ENCODE results near the gene HOXC5.
"Not testable (repeated sequence)": the region's sequence is repeated elsewhere in the genome, so short reads cannot be mapped to it uniquely, and the experiment has no call there.

HOXC5 gene

GRCh38 chr12:54033106-54033979 is 493 bp downstream of the HOXC5 start:
- no peak for DNase-seq (ENCODE audit: low read depth in 3 of 3, low spot score in 1 of 3)

GRCh38 chr12:54033980-54034784 is 1.3 kb downstream of the HOXC5 start:
- DNase-seq (ENCODE audit: low read depth in 3 of 3, low spot score in 1 of 3), result no peak

- DNase-seq (ENCODE audit: low read depth in 3 of 3, low spot score in 1 of 3), result no peak
Measured at GRCh38 chr12:54034785-54035310, 2.0 kb downstream of the HOXC5 start.

DNA sequence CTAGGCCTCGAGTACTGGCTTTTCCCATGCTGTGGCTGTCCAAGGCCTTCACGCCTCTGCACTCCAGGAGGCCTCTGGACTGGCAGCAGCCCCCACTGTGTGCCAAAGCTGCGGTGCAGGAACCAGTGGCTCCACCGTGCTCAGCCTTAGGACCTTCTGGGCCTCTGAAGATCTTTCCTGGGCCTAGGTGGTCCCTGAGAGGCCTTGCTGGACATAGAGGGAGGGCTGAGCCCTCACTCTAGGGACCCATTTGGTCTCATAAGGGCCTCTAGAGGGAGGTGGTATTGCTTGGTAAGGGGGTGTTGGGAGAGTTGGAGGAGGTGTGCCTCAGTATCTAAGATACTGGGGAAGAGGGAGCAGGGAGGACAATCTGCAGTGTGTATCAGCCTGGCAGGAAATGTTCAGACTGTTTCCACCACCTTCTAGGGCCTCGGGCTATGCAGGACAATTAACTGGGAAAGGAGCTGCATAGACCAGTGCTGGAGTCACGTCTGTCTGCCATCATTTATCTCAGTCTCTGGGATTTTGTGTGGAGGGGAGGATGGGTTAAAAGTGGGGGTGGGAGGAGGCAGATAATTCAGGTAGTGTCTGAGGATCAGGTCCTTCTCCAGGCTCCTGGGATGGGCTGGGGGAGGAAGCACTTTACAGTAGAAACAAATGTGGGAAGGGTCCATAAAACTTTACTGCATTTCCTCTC is 2.9 kb downstream of the HOXC5 start:
- no peak for DNase-seq (ENCODE audit: low read depth in 3 of 3, low spot score in 1 of 3)

- no peak for DNase-seq (ENCODE audit: low read depth in 3 of 3, low spot score in 1 of 3)
Measured at GRCh38 chr12:54036620-54037359, 3.9 kb downstream of the HOXC5 start.

DNA sequence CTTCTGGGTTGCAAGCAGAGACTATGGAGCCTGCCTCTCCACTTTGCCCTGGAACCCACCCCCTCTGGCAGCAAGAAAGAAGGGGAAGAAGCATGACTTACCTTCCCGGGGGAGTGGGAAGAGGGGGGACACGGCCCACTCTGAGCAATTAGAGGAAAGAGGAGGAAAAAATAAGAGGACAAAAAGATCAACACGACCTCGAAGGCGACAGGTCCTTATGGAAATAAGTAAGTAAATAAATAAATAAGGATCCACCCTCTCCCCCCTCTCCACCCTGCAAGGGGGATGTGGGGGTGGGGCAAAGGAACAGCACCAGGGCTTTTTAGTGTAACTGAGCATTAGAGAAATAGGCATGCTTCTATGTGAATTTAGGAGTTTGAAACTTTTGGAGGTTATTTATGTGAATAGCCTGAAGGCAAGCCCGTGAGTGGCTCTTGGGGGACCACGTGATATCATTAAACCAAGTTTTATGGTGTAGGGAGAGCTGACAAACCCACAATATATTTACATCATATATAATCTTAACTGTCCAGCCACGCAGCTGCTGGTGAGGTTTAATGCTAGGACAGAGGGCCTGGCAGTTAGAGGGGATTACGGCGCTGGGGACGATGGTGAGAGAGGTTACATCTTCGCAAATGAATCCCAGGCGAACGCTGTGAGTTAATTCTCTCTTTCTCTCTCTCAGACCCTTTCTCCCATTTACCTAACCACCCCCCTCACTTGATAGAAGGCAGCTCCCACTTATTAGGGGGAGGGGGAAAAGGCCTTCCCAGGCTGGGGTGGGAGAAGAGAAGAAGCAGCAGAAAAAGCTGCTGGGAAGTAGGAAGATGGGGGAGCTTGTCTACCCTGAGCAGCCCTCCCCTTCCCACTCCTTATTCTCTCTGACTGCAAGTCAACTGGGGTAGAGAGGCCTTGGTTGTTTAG is 4.8 kb downstream of the HOXC5 start:
- DNase-seq (ENCODE audit: low read depth in 3 of 3, low spot score in 1 of 3), result no peak

DNA sequence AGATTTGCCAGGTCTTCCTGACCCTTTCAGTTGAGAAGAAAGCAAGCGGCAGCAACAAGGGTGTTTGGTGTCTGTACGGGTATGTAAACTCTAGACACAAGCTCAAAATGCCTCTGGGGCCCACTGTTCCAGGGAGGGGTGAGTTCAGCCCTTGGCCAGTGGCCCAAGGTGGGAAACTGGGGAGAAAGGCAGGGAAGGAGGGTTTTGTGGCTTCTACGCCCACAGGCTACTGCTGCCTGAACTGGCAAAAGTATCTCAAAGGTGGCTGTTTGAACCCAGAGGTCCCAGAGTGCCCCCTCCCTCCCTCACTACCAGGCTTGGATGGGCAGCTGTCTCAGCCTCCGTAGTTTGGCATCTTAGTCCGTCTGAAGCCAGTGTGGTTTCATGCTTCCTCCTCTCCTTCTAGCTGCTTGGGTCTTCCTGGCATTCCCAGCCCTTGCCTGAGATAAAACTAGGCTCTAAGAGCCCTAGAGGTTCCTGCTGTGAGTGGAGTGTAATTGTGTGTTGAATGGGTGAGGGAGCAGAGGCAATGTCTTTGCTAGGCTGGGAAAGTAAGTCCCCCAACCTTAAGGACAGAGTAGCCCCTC is 5.5 kb downstream of the HOXC5 start:
- no peak for DNase-seq (ENCODE audit: low read depth in 3 of 3, low spot score in 1 of 3)

DNA sequence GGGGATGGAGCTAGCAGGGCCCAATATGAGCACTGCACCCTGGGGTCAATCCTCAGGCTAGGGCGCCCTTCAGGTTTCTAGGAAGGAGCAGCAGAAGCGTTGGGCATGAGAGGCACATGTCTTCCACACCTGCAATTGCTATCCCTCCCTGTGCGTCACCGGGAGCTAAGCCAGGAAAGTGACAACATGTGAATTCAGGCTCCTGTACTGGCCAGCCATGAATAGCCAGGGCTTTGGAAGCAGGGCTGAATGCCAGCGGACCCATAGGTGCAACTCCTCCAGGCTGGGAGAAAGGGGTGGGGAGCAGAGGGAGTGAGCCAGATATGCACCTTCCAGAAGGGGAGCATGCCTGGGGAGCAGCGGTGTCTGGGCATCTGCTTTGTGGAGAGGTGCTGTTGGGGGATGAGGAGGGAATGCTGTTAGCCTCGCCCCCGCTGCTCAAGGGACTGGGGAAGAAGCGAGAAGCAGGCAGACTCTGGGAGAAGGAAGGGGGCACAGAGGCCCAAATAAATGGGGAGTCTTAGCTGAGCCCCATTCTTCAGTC is 6.1 kb downstream of the HOXC5 start:
- no peak for DNase-seq (ENCODE audit: low read depth in 3 of 3, low spot score in 1 of 3)

DNA sequence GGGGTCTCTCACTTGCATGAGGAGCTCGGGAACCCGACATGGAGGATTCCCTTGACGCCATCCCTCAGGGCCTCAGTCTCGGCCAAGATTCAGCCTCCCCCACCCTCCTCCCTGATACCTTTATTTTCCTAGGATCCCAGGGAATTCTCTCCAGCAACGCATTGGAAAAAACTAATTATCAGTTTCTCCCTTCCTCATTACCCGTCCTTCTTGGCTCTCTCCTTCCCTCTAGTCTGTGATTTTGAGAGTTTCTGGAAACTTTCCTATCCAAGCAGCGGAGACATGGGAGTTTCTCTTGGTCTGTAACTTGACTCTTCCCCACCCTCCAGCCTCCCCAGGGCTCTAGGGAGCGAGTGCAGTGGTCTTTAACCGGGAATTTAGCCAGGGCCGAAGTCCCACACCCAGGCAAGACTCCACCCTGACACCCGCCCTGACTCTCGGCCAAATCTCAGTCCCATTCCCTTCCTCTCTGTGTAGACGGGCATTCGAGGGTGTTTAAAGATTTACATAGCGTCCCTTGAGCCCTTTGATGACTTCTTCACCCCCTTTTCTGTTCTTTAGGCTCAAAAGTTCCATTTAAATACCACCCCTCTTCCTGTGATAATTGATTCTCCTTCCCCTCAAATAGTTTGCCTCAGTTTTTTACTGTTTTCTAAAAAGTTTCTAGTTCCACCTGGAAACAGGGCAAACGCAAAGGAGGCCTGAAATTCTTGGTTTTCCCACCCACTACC is 6.7 kb downstream of the HOXC5 start:
- DNase-seq (ENCODE audit: low read depth in 3 of 3, low spot score in 1 of 3), result no peak

DNA sequence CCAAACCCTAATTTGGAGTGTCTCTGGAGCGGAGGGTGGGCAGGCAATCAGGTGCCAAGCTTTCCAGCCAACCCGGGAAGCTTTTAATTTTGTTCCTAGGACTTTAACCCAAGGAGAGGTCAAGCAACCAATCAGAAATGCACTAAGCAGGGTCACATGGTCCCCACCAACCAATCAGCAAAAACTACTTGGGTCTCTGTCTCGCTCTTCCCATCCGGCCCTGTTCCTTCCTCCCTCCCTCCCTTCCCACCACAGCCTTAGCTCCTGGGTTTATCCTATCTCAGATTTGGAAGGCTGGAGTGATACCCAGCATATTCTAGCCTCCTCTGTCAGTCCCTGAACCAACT is 7.3 kb downstream of the HOXC5 start:
- DNase-seq (ENCODE audit: low read depth in 3 of 3, low spot score in 1 of 3), result no peak

DNA sequence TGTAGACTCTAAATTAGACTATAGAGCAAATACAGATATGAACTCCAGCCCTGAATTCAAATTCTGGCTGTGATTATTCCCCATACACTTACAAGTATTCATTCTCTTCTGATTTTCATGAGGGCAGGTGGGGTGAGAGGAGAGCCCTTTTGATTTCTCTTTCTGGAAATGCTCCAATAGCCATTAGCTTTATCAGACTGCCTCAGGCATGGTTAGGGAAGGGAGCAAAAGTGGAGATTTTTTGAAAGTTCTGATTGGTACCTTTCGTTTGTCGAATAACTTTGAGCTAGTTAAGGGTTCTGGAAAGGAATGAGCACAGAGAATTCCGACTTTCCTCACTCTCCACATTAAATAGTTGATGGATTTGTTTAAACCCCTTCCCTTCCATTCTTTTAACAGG is 7.8 kb downstream of the HOXC5 start:
- no peak for DNase-seq (ENCODE audit: low read depth in 3 of 3, low spot score in 1 of 3)

- no peak for DNase-seq (ENCODE audit: low read depth in 3 of 3, low spot score in 1 of 3)
Measured at GRCh38 chr12:54041097-54041690, 8.3 kb downstream of the HOXC5 start.

GRCh38 chr12:54042033-54042432 is 9.2 kb downstream of the HOXC5 start:
- not testable (repeated sequence) for DNase-seq (ENCODE audit: low read depth in 3 of 3, low spot score in 1 of 3)

- DNase-seq (ENCODE audit: low read depth in 3 of 3, low spot score in 1 of 3), result no peak
Measured at GRCh38 chr12:54042970-54043853, 10.4 kb downstream of the HOXC5 start.

DNA sequence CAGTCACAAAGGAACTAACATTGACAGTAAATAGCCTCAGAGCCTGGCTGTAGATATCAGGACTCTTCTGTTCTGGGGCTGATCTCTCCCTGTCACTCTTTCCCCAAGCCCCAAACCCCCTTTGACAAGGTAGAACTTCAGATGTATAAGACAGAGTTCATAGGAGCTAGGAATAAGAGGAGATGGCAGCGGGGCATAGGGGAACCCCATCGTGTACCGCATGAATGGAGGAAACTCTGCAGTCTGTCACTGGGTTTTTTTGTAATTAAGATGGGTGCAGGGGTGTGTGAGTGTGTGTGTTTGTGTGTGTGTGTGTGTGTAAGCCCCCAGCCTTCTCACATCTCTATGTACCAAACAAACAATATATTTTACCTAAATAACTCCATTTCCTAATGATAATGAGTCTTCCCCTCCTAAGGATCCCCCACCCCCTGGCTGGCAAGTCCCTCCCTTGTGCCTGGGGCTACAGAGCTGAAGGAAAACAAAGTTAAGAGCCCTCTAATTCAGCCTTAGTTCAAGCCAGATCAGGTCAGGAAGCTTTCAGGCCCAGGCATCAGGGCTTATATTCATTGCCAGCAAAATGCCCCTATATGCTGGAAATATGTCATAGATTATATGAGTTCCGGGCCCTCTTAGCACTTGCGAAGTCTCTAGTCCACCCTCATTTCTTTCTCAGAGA is 11.7 kb downstream of the HOXC5 start:
- no peak for DNase-seq (ENCODE audit: low read depth in 3 of 3, low spot score in 1 of 3)

- no peak for DNase-seq (ENCODE audit: low read depth in 3 of 3, low spot score in 1 of 3)
Measured at GRCh38 chr12:54045401-54045800, 12.6 kb downstream of the HOXC5 start.

Measured in stimulated activated CD4-positive, alpha-beta T cell treated with anti-CD3 and anti-CD28 coated beads, TNF-alpha, amount 100 ng/mL, for 1 hour (primary cell).